BLaER1 (cell line): ENCODE results near the gene MACF1.
"Not testable (repeated sequence)": the region's sequence is repeated elsewhere in the genome, so short reads cannot be mapped to it uniquely, and the experiment has no call there.

Source experiments
- H3K27ac ChIP-seq: shearing (Covaris generic); formaldehyde crosslinking; 2 replicates; pipeline ENCODE4 v1.8.1; 2022
- H3K27me3 ChIP-seq: shearing (Covaris generic); formaldehyde crosslinking; 2 replicates; pipeline ENCODE4 v1.8.1; 2022
- H3K36me3 ChIP-seq: shearing (Covaris generic); formaldehyde crosslinking; 2 replicates; pipeline ENCODE4 v1.8.1; 2022
- H3K4me1 ChIP-seq: shearing (Covaris generic); formaldehyde crosslinking; 2 replicates; pipeline ENCODE4 v1.8.1; 2022
- H3K4me2 ChIP-seq: shearing (Covaris generic); formaldehyde crosslinking; 2 replicates; pipeline ENCODE4 v1.8.1; 2022
- H3K4me3 ChIP-seq: shearing (Covaris generic); formaldehyde crosslinking; 2 replicates; pipeline ENCODE4 v1.8.1; 2022
- H3K9ac ChIP-seq: shearing (Covaris generic); formaldehyde crosslinking; 2 replicates; pipeline ENCODE4 v1.8.1; 2022
- H3K9me3 ChIP-seq: shearing (Covaris generic); formaldehyde crosslinking; 2 replicates; pipeline ENCODE4 v1.8.1; 2022
- H4K20me1 ChIP-seq: shearing (Covaris generic); formaldehyde crosslinking; 2 replicates; pipeline ENCODE4 v1.8.1; 2022
- Cebpa-rat ChIP-seq: shearing (Covaris generic); IDR thresholded peaks from 2 replicates; pipeline ENCODE4 v1.8.1; 2022

MACF1 gene, protein sequence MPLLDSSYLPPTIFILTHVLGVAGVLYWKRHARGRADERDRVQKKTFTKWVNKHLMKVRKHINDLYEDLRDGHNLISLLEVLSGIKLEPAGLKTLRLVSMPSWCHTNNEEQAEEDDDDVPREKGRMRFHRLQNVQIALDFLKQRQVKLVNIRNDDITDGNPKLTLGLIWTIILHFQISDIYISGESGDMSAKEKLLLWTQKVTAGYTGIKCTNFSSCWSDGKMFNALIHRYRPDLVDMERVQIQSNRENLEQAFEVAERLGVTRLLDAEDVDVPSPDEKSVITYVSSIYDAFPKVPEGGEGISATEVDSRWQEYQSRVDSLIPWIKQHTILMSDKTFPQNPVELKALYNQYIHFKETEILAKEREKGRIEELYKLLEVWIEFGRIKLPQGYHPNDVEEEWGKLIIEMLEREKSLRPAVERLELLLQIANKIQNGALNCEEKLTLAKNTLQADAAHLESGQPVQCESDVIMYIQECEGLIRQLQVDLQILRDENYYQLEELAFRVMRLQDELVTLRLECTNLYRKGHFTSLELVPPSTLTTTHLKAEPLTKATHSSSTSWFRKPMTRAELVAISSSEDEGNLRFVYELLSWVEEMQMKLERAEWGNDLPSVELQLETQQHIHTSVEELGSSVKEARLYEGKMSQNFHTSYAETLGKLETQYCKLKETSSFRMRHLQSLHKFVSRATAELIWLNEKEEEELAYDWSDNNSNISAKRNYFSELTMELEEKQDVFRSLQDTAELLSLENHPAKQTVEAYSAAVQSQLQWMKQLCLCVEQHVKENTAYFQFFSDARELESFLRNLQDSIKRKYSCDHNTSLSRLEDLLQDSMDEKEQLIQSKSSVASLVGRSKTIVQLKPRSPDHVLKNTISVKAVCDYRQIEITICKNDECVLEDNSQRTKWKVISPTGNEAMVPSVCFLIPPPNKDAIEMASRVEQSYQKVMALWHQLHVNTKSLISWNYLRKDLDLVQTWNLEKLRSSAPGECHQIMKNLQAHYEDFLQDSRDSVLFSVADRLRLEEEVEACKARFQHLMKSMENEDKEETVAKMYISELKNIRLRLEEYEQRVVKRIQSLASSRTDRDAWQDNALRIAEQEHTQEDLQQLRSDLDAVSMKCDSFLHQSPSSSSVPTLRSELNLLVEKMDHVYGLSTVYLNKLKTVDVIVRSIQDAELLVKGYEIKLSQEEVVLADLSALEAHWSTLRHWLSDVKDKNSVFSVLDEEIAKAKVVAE (N-terminal part only)

GRCh38 chr1:39204441-39205081 is at the start of gene MACF1:
MACF1 (plus strand) TSS chr1:39204695; CDS start chr1:39205023, 328 bp downstream.
- Histone ChIP-seq H4K20me1 (no peaks in the 10 kb centered on the region), H3K4me1 (peaks cover 67% of the 10 kb centered on the region)

DNA sequence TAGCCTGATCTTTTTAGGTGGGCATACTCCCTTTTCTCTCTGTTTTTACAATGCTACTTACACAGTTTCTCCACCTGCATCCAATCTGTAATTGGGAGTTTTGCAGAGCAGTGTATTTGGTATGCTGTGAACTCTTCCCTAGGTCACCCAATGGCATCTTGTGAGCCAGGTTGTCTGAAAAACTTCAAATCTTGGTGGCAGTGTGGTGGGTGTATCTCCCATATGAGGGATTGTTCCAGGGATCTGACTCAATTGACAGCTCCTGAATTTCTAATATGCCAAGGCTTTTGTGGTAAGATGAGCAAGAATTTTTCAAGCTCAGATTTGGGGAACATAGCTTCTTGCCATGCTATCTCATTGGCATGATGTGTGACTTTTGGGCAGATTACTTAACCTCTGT is 47.2 kb upstream of the MACF1 start:
- H3K27ac ChIP-seq: no peak overlapping the region
- H3K4me2 ChIP-seq: peak overlapping the region; percentile 72
- H3K9me3 ChIP-seq: no peaks in the 10 kb centered on the region
- H3K27me3 ChIP-seq: no peaks in the 10 kb centered on the region
- H3K4me1 ChIP-seq: peaks cover 68% of the 10 kb centered on the region
- peaks cover 7% of the 10 kb centered on the region; the same call in 1 of the 2 replicates for H3K36me3 ChIP-seq
- TF ChIP-seq Cebpa-rat: no peak
- H3K9ac ChIP-seq: no peak overlapping the region
- H4K20me1 ChIP-seq: peaks cover 72% of the 10 kb centered on the region
- no peak overlapping the region for H3K4me3 ChIP-seq

More at GRCh38 chr1:39204441-39205081, at the start of gene MACF1:
- peak within 1 kb of the TSS; percentile 82 for H3K27ac ChIP-seq
- TF ChIP-seq Cebpa-rat: no peak
- peaks cover 4% of the 10 kb centered on the region; the same call in 1 of the 2 replicates for H3K9me3 ChIP-seq
- peaks cover 16% of the 10 kb centered on the region; the same call in 1 of the 2 replicates for H3K36me3 ChIP-seq
- H3K4me3 ChIP-seq: peak within 1 kb of the TSS; percentile 72
- H3K27me3 ChIP-seq: no peaks in the 10 kb centered on the region
- H3K9ac ChIP-seq: peak within 1 kb of the TSS; percentile 77
- peak within 1 kb of the TSS; percentile 76 for H3K4me2 ChIP-seq

DNA sequence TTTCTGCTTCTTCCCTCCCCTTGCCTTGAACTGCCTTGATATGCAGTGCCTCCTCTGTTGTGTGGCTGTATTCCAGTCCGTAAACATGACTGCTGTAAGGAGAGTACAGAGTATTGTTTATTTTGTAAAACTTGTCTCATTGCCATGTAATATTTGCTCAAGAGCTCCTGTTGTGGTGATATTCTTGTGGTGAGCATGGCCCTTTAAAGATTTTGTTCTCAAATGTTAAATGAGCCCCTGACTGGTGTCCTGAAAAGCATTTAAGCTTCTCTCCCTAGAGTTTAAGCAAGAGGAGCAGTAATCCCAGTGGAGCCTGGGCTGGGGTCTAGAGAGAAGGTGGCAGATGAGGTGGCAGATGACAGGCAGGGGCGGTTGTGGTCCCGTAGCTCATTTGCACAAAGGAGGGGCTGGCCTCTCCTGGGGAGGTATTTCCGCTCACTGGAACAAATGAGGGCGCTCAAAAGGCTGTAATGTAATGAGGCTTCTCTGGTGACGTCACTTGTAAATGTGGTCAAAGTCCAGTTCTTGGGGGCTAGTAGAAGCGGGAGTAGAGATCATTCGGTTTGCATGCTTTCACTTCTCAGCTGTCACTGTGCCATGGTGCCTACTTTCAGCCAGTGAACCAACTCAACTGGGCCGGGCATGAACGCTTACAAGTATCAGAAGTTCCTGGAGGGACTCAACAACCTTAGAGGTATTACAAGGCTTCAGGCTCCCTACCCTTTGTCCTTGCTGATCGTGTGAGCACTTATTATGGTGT is 46.0 kb upstream of the MACF1 start:
- Histone ChIP-seq H3K4me2 (peak overlapping the region; percentile 72), H3K4me3 (peak overlapping the region; percentile 18; the same call in 1 of the 2 replicates), H3K4me1 (peaks cover 56% of the 10 kb centered on the region), H4K20me1 (peaks cover 75% of the 10 kb centered on the region), H3K36me3 (peaks cover 7% of the 10 kb centered on the region; the same call in 1 of the 2 replicates), H3K27me3 (no peaks in the 10 kb centered on the region), H3K27ac (peak overlapping the region; percentile 52), H3K9me3 (no peaks in the 10 kb centered on the region), H3K9ac (peak overlapping the region; percentile 54)
- no peak for TF ChIP-seq Cebpa-rat

DNA sequence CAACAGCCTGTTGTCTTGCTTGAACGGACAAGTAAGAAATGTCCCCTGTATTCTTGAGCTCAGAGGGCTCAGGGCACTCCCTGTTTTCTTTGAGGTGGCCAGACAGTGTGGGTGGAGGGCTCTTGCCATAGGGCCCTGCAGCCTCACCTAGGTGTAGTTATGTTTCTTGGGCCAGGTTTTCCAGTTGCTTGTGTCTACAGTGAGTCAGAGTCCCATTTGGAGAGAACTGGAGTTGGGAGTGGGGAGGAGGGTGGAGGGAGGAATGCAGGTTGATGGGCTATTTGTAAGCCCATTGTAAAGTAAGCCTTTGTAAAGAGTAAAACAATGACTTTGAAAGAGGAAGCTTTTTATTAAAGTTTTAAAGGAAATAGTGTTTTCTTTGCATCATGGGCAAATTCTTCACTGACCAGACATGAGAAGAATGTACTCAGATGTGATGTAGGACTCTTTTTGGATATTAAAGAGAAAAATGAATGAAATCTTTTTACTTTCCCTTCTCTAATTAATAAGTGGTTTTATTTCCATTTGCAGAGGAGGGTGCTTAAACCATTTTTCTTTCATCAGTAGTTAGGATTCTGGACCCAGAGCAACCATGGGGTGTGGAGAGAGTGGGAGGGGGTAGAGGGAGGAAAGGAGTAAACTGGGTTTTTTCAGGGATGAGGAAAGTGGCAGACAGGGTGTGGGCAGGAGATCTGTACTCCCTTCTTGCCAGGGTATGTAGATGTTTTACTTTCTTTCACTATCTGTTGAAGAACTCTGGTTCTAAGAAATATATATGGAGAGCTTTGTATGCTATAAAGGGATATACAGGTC is 45.1 kb upstream of the MACF1 start:
- Histone ChIP-seq H3K9me3 (no peaks in the 10 kb centered on the region), H3K4me3 (no peak overlapping the region), H3K27me3 (no peaks in the 10 kb centered on the region), H4K20me1 (peaks cover 75% of the 10 kb centered on the region), H3K9ac (no peak overlapping the region), H3K4me1 (peaks cover 47% of the 10 kb centered on the region), H3K36me3 (peaks cover 8% of the 10 kb centered on the region; the same call in 1 of the 2 replicates), H3K27ac (no peak overlapping the region), H3K4me2 (peak overlapping the region; percentile 72)
- no peak for TF ChIP-seq Cebpa-rat

GRCh38 chr1:39160703-39161102 is 43.8 kb upstream of the MACF1 start:
- H3K9ac ChIP-seq: no peak overlapping the region
- H3K27me3 ChIP-seq: no peaks in the 10 kb centered on the region
- H3K9me3 ChIP-seq: no peaks in the 10 kb centered on the region
- peaks cover 87% of the 10 kb centered on the region for H4K20me1 ChIP-seq
- H3K4me1 ChIP-seq: peaks cover 50% of the 10 kb centered on the region
- no peak overlapping the region for H3K4me3 ChIP-seq
- H3K36me3 ChIP-seq: peaks cover 10% of the 10 kb centered on the region; the same call in 1 of the 2 replicates
- no peak overlapping the region for H3K4me2 ChIP-seq
- no peak for TF ChIP-seq Cebpa-rat
- no peak overlapping the region for H3K27ac ChIP-seq

DNA sequence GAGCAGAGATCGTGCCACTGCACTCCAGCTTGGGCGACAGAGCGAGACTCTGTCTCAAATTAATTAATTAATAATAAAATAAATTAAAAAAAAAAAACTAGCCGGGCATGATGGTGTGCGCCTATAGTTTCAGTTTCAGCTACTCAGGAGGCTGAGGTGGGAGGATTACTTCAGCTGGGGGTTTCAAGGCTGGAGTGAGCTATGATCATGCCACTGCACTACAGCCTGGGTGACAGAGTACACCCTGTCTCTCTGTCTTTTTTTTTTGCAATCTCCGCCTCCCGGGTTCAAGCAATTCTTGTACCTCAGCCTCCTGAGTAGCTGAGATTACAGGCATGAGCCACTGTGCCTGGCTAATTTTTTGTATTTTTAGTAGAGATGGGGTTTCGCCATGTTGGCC is 42.7 kb upstream of the MACF1 start:
- Histone ChIP-seq H4K20me1 (peaks cover 96% of the 10 kb centered on the region), H3K4me1 (peaks cover 50% of the 10 kb centered on the region), H3K36me3 (peaks cover 10% of the 10 kb centered on the region; the same call in 1 of the 2 replicates)
- H3K27ac ChIP-seq, H3K27me3 ChIP-seq, H3K4me3 ChIP-seq, H3K4me2 ChIP-seq, H3K9me3 ChIP-seq, H3K9ac ChIP-seq: not testable (repeated sequence)

- H3K4me1 ChIP-seq: peaks cover 34% of the 10 kb centered on the region
Measured at GRCh38 chr1:39163469-39163868, 41.0 kb upstream of the MACF1 start.

GRCh38 chr1:39164256-39164655 is 40.2 kb upstream of the MACF1 start:
- H3K4me3 ChIP-seq: no peak overlapping the region
- H3K9me3 ChIP-seq: no peaks in the 10 kb centered on the region
- peaks cover 89% of the 10 kb centered on the region for H4K20me1 ChIP-seq
- no peak overlapping the region for H3K27ac ChIP-seq
- no peaks in the 10 kb centered on the region for H3K27me3 ChIP-seq
- no peak overlapping the region for H3K4me2 ChIP-seq
- peaks cover 32% of the 10 kb centered on the region for H3K4me1 ChIP-seq
- TF ChIP-seq Cebpa-rat: no peak
- H3K36me3 ChIP-seq: 0 out of 2 replicates have a peak, but pooled peaks cover 3% of the 10 kb centered on the region
- H3K9ac ChIP-seq: no peak overlapping the region

More at GRCh38 chr1:39163469-39163868, 41.0 kb upstream of the MACF1 start:
- H3K27ac ChIP-seq: no peak overlapping the region
- no peak overlapping the region for H3K4me3 ChIP-seq
- no peaks in the 10 kb centered on the region for H3K27me3 ChIP-seq
- TF ChIP-seq Cebpa-rat: no peak
- H3K9me3 ChIP-seq: no peaks in the 10 kb centered on the region
- no peak overlapping the region for H3K4me2 ChIP-seq
- no peak overlapping the region for H3K9ac ChIP-seq
- H3K36me3 ChIP-seq: 0 out of 2 replicates have a peak, but pooled peaks cover 3% of the 10 kb centered on the region
- H4K20me1 ChIP-seq: peaks cover 89% of the 10 kb centered on the region
